ENCODE measurements around the gene CHST13.

CHST13 gene

GRCh38 chr3:126549861-126550487 is 26.0 kb downstream of the CHST13 start:
- Histone ChIP-seq H2AFZ (ENCODE audit: low read length) (peak overlapping the region; percentile 86), H3K79me2 (ENCODE audit: insufficient read depth, low read length) (no peaks in the 10 kb centered on the region), H3K4me3 (ENCODE audit: low read length, poor library complexity, severe bottlenecking) (no peak overlapping the region), H4K20me1 (ENCODE audit: insufficient read depth, low read length, poor library complexity, severe bottlenecking) (no peaks in the 10 kb centered on the region), H3K9me2 (replicated peaks; ENCODE audit: low read depth, low read length) (no peaks in the 10 kb centered on the region), H3F3A (ENCODE audit: low read depth) (no peaks in the 10 kb centered on the region), H3K36me3 (ENCODE audit: insufficient read depth, low read length) (no peaks in the 10 kb centered on the region), H3K4me2 (ENCODE audit: low read depth, low read length, poor library complexity, severe bottlenecking) (peak overlapping the region; percentile 56), H3K27me3 (ENCODE audit: insufficient read depth, low read length, poor library complexity, severe bottlenecking) (no peaks in the 10 kb centered on the region), H3K9ac (ENCODE audit: low read depth, low read length, poor library complexity, severe bottlenecking) (peak overlapping the region; percentile 37), H3K9me3 (ENCODE audit: insufficient read depth, low read depth, low read length) (no peaks in the 10 kb centered on the region), H3K4me1 (ENCODE audit: insufficient read depth, low read length, poor library complexity, severe bottlenecking) (peaks cover 31% of the 10 kb centered on the region)
- TF ChIP-seq EZH2phosphoT487 (IDR thresholded peaks at IDR 0.05; ENCODE audit: borderline replicate concordance) (no peak), CTCF (conservative IDR thresholded peaks at IDR 0.05; ENCODE audit: low read length) (no peak)

GRCh38 chr3:126550488-126551051 is 26.6 kb downstream of the CHST13 start:
- Histone ChIP-seq H3F3A (ENCODE audit: low read depth) (no peaks in the 10 kb centered on the region), H3K9me2 (replicated peaks; ENCODE audit: low read depth, low read length) (no peaks in the 10 kb centered on the region), H3K9ac (ENCODE audit: low read depth, low read length, poor library complexity, severe bottlenecking) (no peak overlapping the region), H3K4me1 (ENCODE audit: insufficient read depth, low read length, poor library complexity, severe bottlenecking) (peaks cover 26% of the 10 kb centered on the region), H3K27me3 (ENCODE audit: insufficient read depth, low read length, poor library complexity, severe bottlenecking) (no peaks in the 10 kb centered on the region), H3K4me2 (ENCODE audit: low read depth, low read length, poor library complexity, severe bottlenecking) (no peak overlapping the region), H3K4me3 (ENCODE audit: low read length, poor library complexity, severe bottlenecking) (no peak overlapping the region), H2AFZ (ENCODE audit: low read length) (no peak overlapping the region), H3K36me3 (ENCODE audit: insufficient read depth, low read length) (no peaks in the 10 kb centered on the region), H3K9me3 (ENCODE audit: insufficient read depth, low read depth, low read length) (no peaks in the 10 kb centered on the region), H4K20me1 (ENCODE audit: insufficient read depth, low read length, poor library complexity, severe bottlenecking) (no peaks in the 10 kb centered on the region), H3K79me2 (ENCODE audit: insufficient read depth, low read length) (no peaks in the 10 kb centered on the region)
- TF ChIP-seq CTCF (conservative IDR thresholded peaks at IDR 0.05; ENCODE audit: low read length) (no peak), EZH2phosphoT487 (IDR thresholded peaks at IDR 0.05; ENCODE audit: borderline replicate concordance) (no peak)

- no peaks in the 10 kb centered on the region for H3K79me2 ChIP-seq (ENCODE audit: insufficient read depth, low read length)
- no peaks in the 10 kb centered on the region for H3K9me3 ChIP-seq (ENCODE audit: insufficient read depth, low read depth, low read length)
- no peak overlapping the region for H3K9ac ChIP-seq (ENCODE audit: low read depth, low read length, poor library complexity, severe bottlenecking)
- H3K4me3 ChIP-seq (ENCODE audit: low read length, poor library complexity, severe bottlenecking), result no peak overlapping the region
- no peak overlapping the region for H3K4me2 ChIP-seq (ENCODE audit: low read depth, low read length, poor library complexity, severe bottlenecking)
- H3K36me3 ChIP-seq (ENCODE audit: insufficient read depth, low read length), result no peaks in the 10 kb centered on the region
- peaks cover 25% of the 10 kb centered on the region for H3K4me1 ChIP-seq (ENCODE audit: insufficient read depth, low read length, poor library complexity, severe bottlenecking)
- H2AFZ ChIP-seq (ENCODE audit: low read length), result no peak overlapping the region
- no peaks in the 10 kb centered on the region for H3F3A ChIP-seq (ENCODE audit: low read depth)
- H3K9me2 ChIP-seq (replicated peaks; ENCODE audit: low read depth, low read length), result no peaks in the 10 kb centered on the region
- no peaks in the 10 kb centered on the region for H3K27me3 ChIP-seq (ENCODE audit: insufficient read depth, low read length, poor library complexity, severe bottlenecking)
- TF ChIP-seq EZH2phosphoT487 (IDR thresholded peaks at IDR 0.05; ENCODE audit: borderline replicate concordance), result no peak
- TF ChIP-seq CTCF (conservative IDR thresholded peaks at IDR 0.05; ENCODE audit: low read length), result no peak
- H4K20me1 ChIP-seq (ENCODE audit: insufficient read depth, low read length, poor library complexity, severe bottlenecking), result no peaks in the 10 kb centered on the region
Measured at GRCh38 chr3:126551121-126551838, 27.3 kb downstream of the CHST13 start.

Measured in Loucy (cell line).